ENCODE data around the gene FEM1C. TPM values are rescaled to one million over a fixed set of nuclear protein-coding genes. Genes with fewer than 3 reads are reported as not detected.
A peak's percentile ranks its signal among the peaks of the same experiment; 100 is the strongest.

FEM1C gene
- total and polyA plus RNA-seq, 10 of the 15 experiments (the other 5 are each of a cell fraction or from before 2014, with no cell fraction given) = 1.9 to 15.6 (median 8.0) TPM

GRCh38 chr5:115494570-115495289 is 49.8 kb downstream of the FEM1C start (continued):
- TF ChIP-seq HDAC2 (IDR thresholded peaks at IDR 0.05) (no peak), ESRRA (IDR thresholded peaks at IDR 0.05; ENCODE audit: low read length) (no peak), SP1 (IDR thresholded peaks at IDR 0.05; ENCODE audit: low read depth, low read length) (no peak), SUPT20H (IDR thresholded peaks at IDR 0.05; ENCODE audit: borderline replicate concordance, control insufficient read depth, low read depth, low read length) (no peak), E4F1 (IDR thresholded peaks at IDR 0.05; ENCODE audit: borderline replicate concordance, partially characterized antibody) (no peak), MYB (IDR thresholded peaks at IDR 0.05; ENCODE audit: borderline replicate concordance, low read depth, low read length) (no peak), BMI1 (IDR thresholded peaks at IDR 0.05; ENCODE audit: borderline replicate concordance) (peak; percentile 34; the same call in 1 of the 2 replicates), RCOR1 (conservative IDR thresholded peaks at IDR 0.05; ENCODE audit: low read depth, low read length) (no peak), E2F8 (IDR thresholded peaks at IDR 0.05; ENCODE audit: low read depth, partially characterized antibody) (no peak), NRF1 (conservative IDR thresholded peaks at IDR 0.05; ENCODE audit: low read depth, low read length) (no peak), RELB (IDR thresholded peaks at IDR 0.05; ENCODE audit: low read depth) (0 out of 2 replicates have a peak, but pooled peaks have one; percentile 28), ZZZ3 (IDR thresholded peaks at IDR 0.05; ENCODE audit: control insufficient read depth, insufficient read length, low read depth) (no peak), BCL11A (IDR thresholded peaks at IDR 0.05; ENCODE audit: low read depth, low read length) (peak; percentile 28; the same call in 1 of the 2 replicates), SMARCA5 (IDR thresholded peaks at IDR 0.05) (no peak), E2F4 (IDR thresholded peaks at IDR 0.05; ENCODE audit: low read depth, low read length) (no peak), ATF7 (IDR thresholded peaks at IDR 0.05; ENCODE audit: low read depth) (no peak; the same call in 1 of the 2 replicates), TARDBP (IDR thresholded peaks at IDR 0.05; ENCODE audit: borderline replicate concordance) (no peak), CEBPZ (IDR thresholded peaks at IDR 0.05; ENCODE audit: low read depth, low read length) (no peak)

Data from GM12878 (cell line).